Esophagus muscularis mucosa (tissue), 4 donors: ENCODE data around the gene ID3. TPM values are rescaled to one million over a fixed set of nuclear protein-coding genes. Genes with fewer than 3 reads are reported as not detected.

Experiments used
- DNase-seq: peaks from one replicate; pipeline ENCODE4 v3.0.0-alpha.2; 2017; ENCODE audit errors: extremely low spot score
- H3K27ac ChIP-seq, 4 donors: fragments of 200-600 bp; sonication (generic); replicated peaks in 1 of 4; 1 replicate in 3 of 4; 2 replicates in 1 of 4; pipeline ENCODE4 v1.5.1; 2016 to 2019; ENCODE audit warnings: mild to moderate bottlenecking in 1 of 4
- H3K27me3 ChIP-seq, 4 donors: fragments of 200-600 bp; sonication (generic); one replicate each; pipeline versions ENCODE4 v1.5.1 to v1.6.0; 2016 to 2019
- H3K36me3 ChIP-seq, 4 donors: fragments of 200-600 bp; sonication (generic); one replicate each; pipeline ENCODE4 v1.5.1; 2016 to 2019
- H3K4me1 ChIP-seq, 4 donors: fragments of 200-600 bp; sonication (generic); one replicate each; pipeline ENCODE4 v1.5.1; 2016 to 2019
- H3K4me3 ChIP-seq, 4 donors: fragments of 200-600 bp; sonication (generic); 1 replicate in 2 of 4; 2 replicates in 2 of 4; pipeline ENCODE4 v1.5.1; 2016 to 2019; ENCODE audit warnings: mild to moderate bottlenecking in 4 of 4, moderate library complexity in 1 of 4
- H3K9me3 ChIP-seq, 4 donors: fragments of 200-600 bp; sonication (generic); 1 replicate in 3 of 4; 2 replicates in 1 of 4; pipeline ENCODE4 v1.5.1; 2016 to 2019
- EP300 ChIP-seq: sonication (generic); formaldehyde crosslinking; IDR thresholded peaks from one replicate; pipeline ENCODE4 v1.6.1; 2017; ENCODE audit warnings: antibody characterized with exemption
- POLR2A ChIP-seq: fragments of 450-650 bp; IDR thresholded peaks from one replicate; pipeline ENCODE4 v1.6.1; 2017; ENCODE audit warnings: antibody characterized with exemption, moderate library complexity, mild to moderate bottlenecking, low read depth
- POLR2AphosphoS5 ChIP-seq, 2 donors: sonication (generic); formaldehyde crosslinking; IDR thresholded peaks; one replicate each; pipeline ENCODE4 v1.6.1; 2017; ENCODE audit warnings: antibody characterized with exemption in 2 of 2
- WGBS: methylation state at CpG from one replicate; pipeline ENCODE4 v1.1.5; 2018; 5-methylcytosine and 5-hydroxymethylcytosine counted together
- intact Hi-C: fragments of 100-400 bp; cut with DNase I; formaldehyde crosslinking; loops from one replicate; pipeline ENCODE4 v1.15.1; 2023
- total RNA-seq, 4 donors: library from RNA; depleted of rRNA; stranded (reverse); fragments of >200 nt; gene quantifications; one replicate each; pipeline versions ENCODE4 v1.1.0 to v1.2.1, GENCODE V29; 2016
- TF ChIP-seq, protein P1 (sequence below), 3 experiments: fragments of 200-600 bp in 2 of 3; fragments of 450-650 bp in 1 of 3; sonication (generic) in 2 of 3; IDR thresholded peaks; one replicate each; pipeline ENCODE4 v1.5.1; 2017 to 2019; ENCODE audit warnings: antibody characterized with exemption in 3 of 3, mild to moderate bottlenecking in 2 of 3, moderate library complexity in 1 of 3

The ID3 gene
- total RNA-seq, 4 donors from 2014 or later = 75.2 to 352 (median 274) TPM

DNA sequence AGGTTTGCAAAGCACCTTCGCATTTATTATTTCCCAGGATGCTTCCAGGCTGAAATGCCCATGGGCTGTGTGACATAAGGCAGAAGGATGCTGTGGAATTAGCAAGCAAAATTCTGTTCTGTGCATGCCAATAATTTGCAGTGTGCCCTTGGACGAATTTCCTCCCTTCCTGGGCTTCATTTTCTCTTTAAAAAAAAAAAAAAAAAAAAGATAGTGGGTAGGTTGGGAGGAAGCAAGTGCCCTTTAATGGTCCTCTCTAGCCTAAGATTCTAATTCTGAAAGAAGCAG is 2.5 kb upstream of the ID3 start:
- Histone ChIP-seq H3K9me3 (no peaks in the 10 kb centered on the region), H3K4me1 (peaks cover 45 to 90% (median 69%) of the 10 kb centered on the region in 4 donors), H3K27ac (peak overlapping the region; percentile 94 to 97 (median 96)), H3K4me3 (peak overlapping the region; percentile 23 to 81 (median 38)), H3K27me3 (no peaks in the 10 kb centered on the region), H3K36me3 (peaks cover 0 to 25% (median 2%) of the 10 kb centered on the region in 4 donors)
- intact Hi-C loops = no loop called here
- TF ChIP-seq, protein P1, sequence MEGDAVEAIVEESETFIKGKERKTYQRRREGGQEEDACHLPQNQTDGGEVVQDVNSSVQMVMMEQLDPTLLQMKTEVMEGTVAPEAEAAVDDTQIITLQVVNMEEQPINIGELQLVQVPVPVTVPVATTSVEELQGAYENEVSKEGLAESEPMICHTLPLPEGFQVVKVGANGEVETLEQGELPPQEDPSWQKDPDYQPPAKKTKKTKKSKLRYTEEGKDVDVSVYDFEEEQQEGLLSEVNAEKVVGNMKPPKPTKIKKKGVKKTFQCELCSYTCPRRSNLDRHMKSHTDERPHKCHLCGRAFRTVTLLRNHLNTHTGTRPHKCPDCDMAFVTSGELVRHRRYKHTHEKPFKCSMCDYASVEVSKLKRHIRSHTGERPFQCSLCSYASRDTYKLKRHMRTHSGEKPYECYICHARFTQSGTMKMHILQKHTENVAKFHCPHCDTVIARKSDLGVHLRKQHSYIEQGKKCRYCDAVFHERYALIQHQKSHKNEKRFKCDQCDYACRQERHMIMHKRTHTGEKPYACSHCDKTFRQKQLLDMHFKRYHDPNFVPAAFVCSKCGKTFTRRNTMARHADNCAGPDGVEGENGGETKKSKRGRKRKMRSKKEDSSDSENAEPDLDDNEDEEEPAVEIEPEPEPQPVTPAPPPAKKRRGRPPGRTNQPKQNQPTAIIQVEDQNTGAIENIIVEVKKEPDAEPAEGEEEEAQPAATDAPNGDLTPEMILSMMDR (IDR thresholded peaks at IDR 0.05) = no peak
- 20% methylated on average over 2 of the region's 2 CpGs for WGBS
- DNase-seq = no peak

DNA sequence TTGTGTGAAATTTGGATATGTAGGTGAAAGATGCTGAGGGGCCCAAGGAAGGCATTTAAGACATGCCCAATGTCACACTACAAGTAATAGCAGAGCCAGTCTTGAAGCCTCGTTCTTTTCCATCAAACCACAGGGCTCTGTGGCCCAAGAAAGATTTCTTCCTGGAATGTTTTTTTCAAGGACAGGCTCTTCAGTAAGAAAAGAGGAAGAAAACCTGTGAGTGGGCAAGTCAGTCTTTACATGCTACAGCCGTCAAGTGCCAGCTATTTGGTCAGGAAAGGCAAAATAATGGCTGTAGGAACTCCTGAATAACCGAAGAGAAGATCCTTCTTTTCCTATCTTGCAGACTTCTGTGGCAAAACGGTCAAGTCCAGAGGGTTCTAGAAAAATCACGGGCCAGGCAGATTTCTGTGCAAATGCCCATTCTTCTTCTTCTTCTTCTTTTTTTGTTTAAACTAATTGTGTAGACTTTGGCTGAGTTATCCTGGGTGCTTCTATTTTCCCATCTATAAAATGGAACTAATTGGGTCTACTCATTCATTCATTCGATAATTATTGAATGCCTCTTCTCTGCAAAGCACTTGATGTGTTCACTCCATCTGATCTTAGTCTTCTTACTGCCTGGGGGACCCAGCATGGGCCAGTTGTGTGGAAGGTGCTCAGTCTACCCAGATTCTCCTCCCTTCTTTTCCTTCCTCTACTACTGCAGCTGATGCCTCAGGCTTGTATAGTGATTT is 1.9 kb upstream of the ID3 start:
- H3K4me1 ChIP-seq = peaks cover 46 to 91% (median 74%) of the 10 kb centered on the region in 4 donors
- 49% methylated on average over 6 of the region's 6 CpGs for WGBS
- peaks cover 0 to 26% (median 2%) of the 10 kb centered on the region in 4 donors for H3K36me3 ChIP-seq
- no peaks in the 10 kb centered on the region for H3K9me3 ChIP-seq
- no peaks in the 10 kb centered on the region for H3K27me3 ChIP-seq
- H3K27ac ChIP-seq = peak overlapping the region; percentile 94 to 97 (median 96)
- H3K4me3 ChIP-seq = peak overlapping the region; percentile 31 to 91 (median 85)
- intact Hi-C loops = no loop called here
- TF ChIP-seq EP300 (no peak), POLR2AphosphoS5 (IDR thresholded peaks at IDR 0.05) (no peak), POLR2A (no peak)
- TF ChIP-seq, protein P1 (IDR thresholded peaks at IDR 0.05) = no peak
- no peak for DNase-seq

DNA sequence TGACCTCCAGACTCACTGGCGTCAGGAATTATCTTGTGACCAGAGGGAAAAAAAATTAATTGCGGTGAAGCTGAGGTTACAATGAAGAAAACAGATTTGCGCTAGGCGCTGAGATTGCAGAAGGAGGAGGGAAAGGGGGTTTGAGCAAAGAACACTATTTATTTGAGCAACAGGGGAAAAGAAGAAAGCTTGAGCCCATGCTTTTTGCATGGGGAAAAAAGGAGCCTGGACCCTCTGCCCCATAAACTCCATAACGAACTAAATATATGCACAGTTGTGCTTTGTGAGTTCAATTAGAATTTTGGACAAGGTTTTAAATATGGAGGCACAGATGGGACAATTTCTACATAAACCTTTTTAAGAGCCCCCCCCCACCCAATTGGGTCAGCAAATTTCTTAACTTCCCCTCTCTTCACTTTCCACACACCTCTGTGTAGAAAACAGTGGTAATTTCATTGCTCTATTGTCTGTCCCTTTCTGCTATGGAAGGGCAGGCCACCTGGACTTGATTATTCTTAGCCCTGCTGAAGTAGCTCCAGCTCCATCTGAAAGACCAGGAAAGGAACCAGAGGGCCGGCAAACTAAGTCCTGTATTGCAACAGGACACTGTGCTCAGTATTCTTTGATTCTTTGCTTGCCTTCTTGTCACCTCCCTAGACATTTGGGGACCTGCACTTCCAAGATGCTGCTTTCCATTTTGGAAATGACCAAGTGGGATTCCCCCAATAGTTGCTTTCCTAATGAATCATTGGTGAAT is 862 bp upstream of the ID3 start:
- intact Hi-C loops = no loop called here
- peak overlapping the region; percentile 81 to 91 (median 87) for H3K4me3 ChIP-seq
- H3K27me3 ChIP-seq = no peaks in the 10 kb centered on the region
- peaks cover 57 to 91% (median 83%) of the 10 kb centered on the region in 4 donors for H3K4me1 ChIP-seq
- 8% methylated on average over 6 of the region's 6 CpGs for WGBS
- DNase-seq = no peak
- peaks cover 0 to 26% (median 2%) of the 10 kb centered on the region in 4 donors for H3K36me3 ChIP-seq
- H3K9me3 ChIP-seq = no peaks in the 10 kb centered on the region
- H3K27ac ChIP-seq = peak overlapping the region; percentile 94 to 97 (median 96)
- no peak for TF ChIP-seq POLR2AphosphoS5 (IDR thresholded peaks at IDR 0.05)
- TF ChIP-seq, protein P1 (IDR thresholded peaks at IDR 0.05) = no peak
- no peak for TF ChIP-seq POLR2A
- TF ChIP-seq EP300 = peak; percentile 49

DNA sequence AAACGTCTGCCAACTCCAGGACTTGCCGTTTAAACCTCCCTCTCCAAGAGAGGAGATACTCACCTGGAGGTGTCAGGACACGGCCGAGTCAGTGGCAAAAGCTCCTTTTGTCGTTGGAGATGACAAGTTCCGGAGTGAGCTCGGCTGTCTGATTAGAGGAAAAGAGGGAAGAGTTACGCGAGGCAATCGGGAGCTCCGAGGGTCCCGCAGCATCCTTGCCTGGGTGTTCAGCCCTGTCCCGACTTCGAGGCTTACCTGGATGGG is 497 bp downstream of the ID3 start:
- 3% methylated on average over 14 of the region's 14 CpGs for whole genome bisulfite sequencing
- peaks cover 53 to 89% (median 79%) of the 10 kb centered on the region in 4 donors for H3K4me1 ChIP-seq

More for the DNA sequence above, 497 bp downstream of the ID3 start:
- no peaks in the 10 kb centered on the region for H3K9me3 ChIP-seq
- peak overlapping the region; percentile 94 to 97 (median 96) for H3K27ac ChIP-seq
- no peaks in the 10 kb centered on the region for H3K27me3 ChIP-seq
- no peak for DNase-seq
- intact Hi-C loops = no loop called here
- H3K36me3 ChIP-seq = peaks cover 0 to 26% (median 2%) of the 10 kb centered on the region in 4 donors
- TF ChIP-seq POLR2AphosphoS5 (IDR thresholded peaks at IDR 0.05) = no peak
- TF ChIP-seq EP300 = no peak
- TF ChIP-seq, protein P1 (IDR thresholded peaks at IDR 0.05) = no peak
- no peak for TF ChIP-seq POLR2A
- H3K4me3 ChIP-seq = peak overlapping the region; percentile 81 to 91 (median 87)
